Activated T-cell treated with anti-CD3 and anti-CD28 coated beads, Interleukin-2, amount 50 U/mL, for 4 hours (primary cell): ENCODE results near the gene BMPER. TPM values are rescaled to one million over a fixed set of nuclear protein-coding genes. Genes with fewer than 3 reads are reported as not detected.

ENCODE experiments used
- ATAC-seq, 2 donors: fragments of 200-7000 bp; cut with Tn5 transposase; one replicate each; pipeline ENCODE4 v1.10.0; 2021
- DNase-seq: peaks from one replicate; pipeline ENCODE4 v3.0.0-alpha.2; 2020
- H3K27me3 Mint-ChIP-seq: one replicate; pipeline ENCODE4 v1.8.0; 2021; ENCODE audit warnings: low read depth, mixed read lengths
- H3K36me3 Mint-ChIP-seq: one replicate; pipeline ENCODE4 v1.8.0; 2022; ENCODE audit warnings: mixed read lengths; ENCODE audit not compliant: insufficient read depth
- H3K4me1 Mint-ChIP-seq: one replicate; pipeline ENCODE4 v1.8.0; 2021; ENCODE audit warnings: low read depth, mixed read lengths
- H3K4me3 Mint-ChIP-seq: one replicate; pipeline ENCODE4 v1.8.0; 2021; ENCODE audit warnings: mild to moderate bottlenecking, moderate library complexity, mixed read lengths
- H3K9me3 Mint-ChIP-seq: one replicate; pipeline ENCODE4 v1.8.0; 2021; ENCODE audit warnings: mixed read lengths
- total RNA-seq, 3 donors: library from RNA; stranded (reverse); gene quantifications; one replicate each; pipeline ENCODE4 v1.2.1, GENCODE V29; 2021

BMPER gene
- total RNA-seq, 3 donors from 2014 or later, result 0.16 TPM; not detected in 2

- peaks cover 3% of the 10 kb centered on the region for H3K9me3 Mint-ChIP-seq
- peaks cover 3% of the 10 kb centered on the region for H3K27me3 Mint-ChIP-seq
- DNase-seq (no peak), ATAC-seq (no peak)
- no peaks in the 10 kb centered on the region for H3K4me1 Mint-ChIP-seq
- H3K4me3 Mint-ChIP-seq, result no peak overlapping the region
- no peaks in the 10 kb centered on the region for H3K36me3 Mint-ChIP-seq
Measured at GRCh38 chr7:34026481-34027190, 121.3 kb downstream of the BMPER start.

DNA sequence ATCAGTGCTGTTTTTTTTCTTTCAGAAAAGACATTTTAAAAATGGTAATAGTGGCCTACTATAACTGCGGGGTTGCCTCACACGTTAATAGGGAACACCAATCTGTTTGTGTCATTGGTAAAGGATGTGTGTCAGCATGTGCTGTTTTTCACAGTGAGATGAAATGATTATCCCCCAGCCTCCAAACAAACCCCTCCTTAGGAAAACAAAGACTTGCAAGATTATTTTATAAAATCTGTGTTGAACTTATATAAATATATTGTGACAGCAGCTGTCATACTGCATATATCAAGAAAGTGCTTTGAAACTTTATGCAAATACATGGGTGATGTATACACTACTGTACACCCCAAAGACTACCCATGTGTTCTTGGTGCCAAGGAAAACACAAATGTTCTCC, 125.8 kb downstream of the BMPER start:
- Mint-ChIP-seq H3K36me3 (no peaks in the 10 kb centered on the region), H3K27me3 (no peaks in the 10 kb centered on the region), H3K4me3 (no peak overlapping the region), H3K4me1 (no peaks in the 10 kb centered on the region), H3K9me3 (peaks cover 3% of the 10 kb centered on the region)
- ATAC-seq, result no peak
- DNase-seq, result no peak

DNA sequence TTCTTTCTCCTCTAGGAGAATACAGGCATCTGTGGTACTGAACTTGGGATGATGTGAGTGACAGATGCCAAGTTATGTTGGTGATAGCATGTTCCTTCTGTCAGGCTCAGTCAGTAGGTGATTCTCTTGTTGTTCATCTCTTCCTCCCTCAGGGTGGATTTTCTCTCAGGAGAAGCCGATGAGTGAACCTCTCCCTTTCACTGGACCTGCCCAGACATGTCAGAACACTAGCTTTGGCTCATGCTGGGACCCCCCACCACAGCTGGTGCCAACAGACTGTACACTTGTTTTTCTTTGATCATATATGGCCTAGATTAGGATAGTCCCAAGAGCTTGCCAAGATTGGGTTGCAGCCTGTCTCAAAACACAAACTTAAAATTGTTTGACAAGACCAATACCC, 129.4 kb downstream of the BMPER start:
- Mint-ChIP-seq H3K9me3 (peaks cover 3% of the 10 kb centered on the region), H3K4me3 (no peak overlapping the region), H3K27me3 (no peaks in the 10 kb centered on the region), H3K36me3 (no peaks in the 10 kb centered on the region), H3K4me1 (no peaks in the 10 kb centered on the region)
- no peak for ATAC-seq
- no peak for DNase-seq

GRCh38 chr7:34036051-34036920, 130.9 kb downstream of the BMPER start:
- no peaks in the 10 kb centered on the region for H3K4me1 Mint-ChIP-seq
- no peak overlapping the region for H3K4me3 Mint-ChIP-seq
- no peaks in the 10 kb centered on the region for H3K27me3 Mint-ChIP-seq
- DNase-seq (no peak), ATAC-seq (no peak)
- H3K36me3 Mint-ChIP-seq, result no peaks in the 10 kb centered on the region
- H3K9me3 Mint-ChIP-seq, result no peaks in the 10 kb centered on the region

GRCh38 chr7:34036972-34037792, 131.8 kb downstream of the BMPER start:
- Mint-ChIP-seq H3K4me1 (no peaks in the 10 kb centered on the region), H3K36me3 (no peaks in the 10 kb centered on the region), H3K27me3 (no peaks in the 10 kb centered on the region), H3K9me3 (no peaks in the 10 kb centered on the region), H3K4me3 (no peak overlapping the region)
- DNase-seq, result no peak
- ATAC-seq, result no peak

- Mint-ChIP-seq H3K27me3 (no peaks in the 10 kb centered on the region), H3K36me3 (no peaks in the 10 kb centered on the region), H3K4me3 (no peak overlapping the region), H3K9me3 (no peaks in the 10 kb centered on the region), H3K4me1 (no peaks in the 10 kb centered on the region)
- ATAC-seq (no peak), DNase-seq (no peak)
Measured at GRCh38 chr7:34038816-34039470, 133.6 kb downstream of the BMPER start.

- ATAC-seq (no peak), DNase-seq (no peak)
- H3K4me1 Mint-ChIP-seq, result no peaks in the 10 kb centered on the region
- H3K9me3 Mint-ChIP-seq, result no peaks in the 10 kb centered on the region
- H3K4me3 Mint-ChIP-seq, result no peak overlapping the region
- H3K27me3 Mint-ChIP-seq, result no peaks in the 10 kb centered on the region
- no peaks in the 10 kb centered on the region for H3K36me3 Mint-ChIP-seq
Measured at GRCh38 chr7:34041707-34042106, 136.4 kb downstream of the BMPER start.

DNA sequence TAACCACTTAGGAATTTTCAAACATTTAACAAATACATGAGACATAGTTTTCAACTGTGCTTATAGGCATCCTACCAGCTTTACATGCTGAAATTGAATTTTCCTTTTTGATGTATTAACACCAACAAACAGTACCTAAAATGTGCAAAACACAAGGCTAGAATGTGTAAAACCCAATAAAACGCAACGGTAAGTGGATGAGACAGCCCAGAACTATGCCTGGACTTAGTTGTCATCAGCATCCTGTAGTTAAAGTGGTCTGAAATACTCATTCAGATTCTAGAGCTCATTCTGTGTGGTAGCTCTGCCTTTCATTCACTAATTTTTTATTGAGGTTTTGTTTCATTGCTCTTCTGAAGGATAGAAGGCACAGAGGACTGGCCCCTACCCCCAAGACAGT, 137.1 kb downstream of the BMPER start:
- H3K36me3 Mint-ChIP-seq, result no peaks in the 10 kb centered on the region
- no peaks in the 10 kb centered on the region for H3K9me3 Mint-ChIP-seq
- no peak overlapping the region for H3K4me3 Mint-ChIP-seq

GRCh38 chr7:34043461-34044305, 138.3 kb downstream of the BMPER start:
- ATAC-seq, result no peak
- DNase-seq, result no peak
- H3K4me1 Mint-ChIP-seq, result no peaks in the 10 kb centered on the region
- H3K27me3 Mint-ChIP-seq, result no peaks in the 10 kb centered on the region
- H3K36me3 Mint-ChIP-seq, result no peaks in the 10 kb centered on the region
- no peak overlapping the region for H3K4me3 Mint-ChIP-seq
- H3K9me3 Mint-ChIP-seq, result peaks cover 6% of the 10 kb centered on the region

More for the DNA sequence above, 137.1 kb downstream of the BMPER start:
- H3K27me3 Mint-ChIP-seq, result no peaks in the 10 kb centered on the region
- H3K4me1 Mint-ChIP-seq, result no peaks in the 10 kb centered on the region
- DNase-seq (no peak), ATAC-seq (no peak)

DNA sequence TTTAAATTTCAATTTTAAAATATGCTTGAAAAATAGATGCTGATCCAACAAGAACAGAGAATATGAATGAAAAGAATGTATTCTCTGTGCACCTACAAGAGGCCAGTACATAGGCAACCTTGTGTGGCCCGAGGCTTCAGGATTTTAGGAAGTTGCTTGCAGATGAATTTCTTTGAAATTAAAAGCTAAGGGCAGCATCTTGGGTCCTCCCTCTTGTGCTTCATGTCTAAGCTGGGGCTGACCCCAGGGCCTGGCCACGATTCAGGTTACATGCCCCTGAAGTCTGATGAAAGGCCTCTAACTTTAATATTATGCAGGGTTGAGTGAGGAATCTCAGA, 138.9 kb downstream of the BMPER start:
- DNase-seq (no peak), ATAC-seq (no peak)
- no peak overlapping the region for H3K4me3 Mint-ChIP-seq
- no peaks in the 10 kb centered on the region for H3K4me1 Mint-ChIP-seq
- no peaks in the 10 kb centered on the region for H3K27me3 Mint-ChIP-seq
- H3K9me3 Mint-ChIP-seq, result peaks cover 6% of the 10 kb centered on the region
- H3K36me3 Mint-ChIP-seq, result no peaks in the 10 kb centered on the region

DNA sequence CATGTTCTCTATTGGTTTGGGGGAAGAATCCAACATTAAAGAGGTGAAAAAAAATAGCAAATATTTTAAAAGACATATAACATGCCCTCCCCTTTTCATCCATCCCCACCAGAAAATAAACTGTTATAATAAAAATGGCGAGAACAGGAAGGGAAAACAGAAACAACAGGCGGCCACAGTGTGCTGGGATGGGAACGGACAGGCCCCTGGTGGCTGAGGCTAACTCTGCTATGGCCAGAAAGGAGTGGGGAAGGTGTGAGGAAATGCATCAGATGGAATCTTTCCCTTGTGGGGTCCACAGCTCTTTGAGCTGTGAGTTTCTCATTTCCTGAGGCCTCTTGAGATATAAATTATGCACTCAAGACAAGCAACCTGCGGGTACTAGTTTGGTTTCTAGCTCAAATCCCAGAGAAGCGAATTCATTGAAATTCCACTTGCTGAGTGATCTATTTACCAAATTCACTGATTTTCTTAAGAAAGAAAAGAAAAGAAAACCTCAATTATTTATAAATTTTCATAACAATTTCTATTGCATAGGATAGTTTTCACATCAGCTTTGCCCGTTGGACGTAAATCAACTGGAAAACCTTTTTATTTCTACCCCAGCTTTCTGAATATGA, 139.5 kb downstream of the BMPER start:
- no peaks in the 10 kb centered on the region for H3K27me3 Mint-ChIP-seq
- no peak for ATAC-seq
- H3K4me3 Mint-ChIP-seq, result no peak overlapping the region
- H3K36me3 Mint-ChIP-seq, result no peaks in the 10 kb centered on the region
- DNase-seq, result no peak
- H3K4me1 Mint-ChIP-seq, result no peaks in the 10 kb centered on the region
- peaks cover 6% of the 10 kb centered on the region for H3K9me3 Mint-ChIP-seq

DNA sequence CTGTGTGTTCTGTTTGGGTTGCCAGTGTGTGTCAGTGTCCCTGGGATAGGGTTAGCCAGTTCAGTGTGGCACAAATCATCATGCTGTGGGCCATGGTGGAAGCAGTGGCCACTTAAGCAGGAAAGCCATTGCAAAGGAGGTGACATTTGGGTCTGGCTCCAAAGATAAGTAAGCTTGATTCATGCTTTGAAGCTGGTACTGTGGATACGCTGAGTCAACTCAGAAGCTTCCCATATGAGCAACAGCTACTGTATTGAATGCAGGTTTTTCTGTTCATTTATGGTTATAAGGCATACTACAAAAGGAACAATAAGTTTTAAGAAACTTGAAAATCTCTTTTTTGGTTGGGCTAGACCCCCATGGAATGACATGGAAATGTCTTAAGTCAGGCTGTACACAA, 143.1 kb downstream of the BMPER start:
- Mint-ChIP-seq H3K4me3 (no peak overlapping the region), H3K27me3 (no peaks in the 10 kb centered on the region), H3K4me1 (no peaks in the 10 kb centered on the region), H3K9me3 (peaks cover 6% of the 10 kb centered on the region), H3K36me3 (no peaks in the 10 kb centered on the region)
- DNase-seq, result no peak
- no peak for ATAC-seq

DNA sequence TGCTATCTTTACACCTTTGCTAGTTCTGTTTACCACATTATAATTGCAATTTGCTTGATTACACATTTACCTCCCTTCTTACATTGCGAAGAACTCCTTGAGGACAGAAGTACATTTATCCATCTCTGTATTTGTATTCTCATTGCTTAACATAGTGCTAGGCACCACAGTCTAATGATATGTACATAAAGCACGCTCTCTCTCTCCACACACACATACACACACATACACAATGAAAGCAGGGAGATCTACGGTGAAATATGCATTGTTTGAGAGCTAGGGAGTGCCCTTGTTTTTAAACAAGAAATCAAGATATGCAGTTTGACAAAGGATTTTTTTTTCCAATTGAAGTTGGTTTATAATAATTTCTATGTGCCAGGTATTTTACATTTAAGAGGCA, 148.7 kb downstream of the BMPER start:
- no peaks in the 10 kb centered on the region for H3K36me3 Mint-ChIP-seq
- H3K4me3 Mint-ChIP-seq, result no peak overlapping the region
- no peaks in the 10 kb centered on the region for H3K9me3 Mint-ChIP-seq
- no peak for ATAC-seq
- H3K4me1 Mint-ChIP-seq, result no peaks in the 10 kb centered on the region
- no peaks in the 10 kb centered on the region for H3K27me3 Mint-ChIP-seq
- DNase-seq, result no peak
